Bronchial epithelial cell (primary cell): ENCODE measurements around the gene CLIC6. TPM values are rescaled to one million over a fixed set of nuclear protein-coding genes. Genes with fewer than 3 reads are reported as not detected.

ENCODE experiments used
- DNase-seq: peaks from one replicate; pipeline ENCODE4 v3.0.0-alpha.2; 2010; ENCODE audit warnings: low read depth
- FAIRE-seq: peaks from 2 replicates; lab custom pipeline; 2011; peaks lifted over from hg19 to GRCh38; lab: Jason Lieb, UNC
- H3K27me3 ChIP-seq: 2 replicates; pipeline ENCODE4 v1.5.1; 2011; ENCODE audit warnings: low read length; ENCODE audit not compliant: control insufficient read depth, insufficient read depth
- H3K36me3 ChIP-seq: 2 replicates; pipeline ENCODE4 v1.5.1; 2011; ENCODE audit warnings: low read length; ENCODE audit not compliant: control insufficient read depth, insufficient read depth
- H3K4me3 ChIP-seq: 2 replicates; pipeline ENCODE4 v1.5.1; 2011; ENCODE audit warnings: mild to moderate bottlenecking, low read depth, low read length, control low read depth
- CTCF ChIP-seq: IDR thresholded peaks from 2 replicates; pipeline ENCODE4 v1.5.1; 2011; ENCODE audit warnings: mild to moderate bottlenecking, moderate library complexity, low read length, control low read depth, inconsistent platforms; ENCODE audit not compliant: insufficient read depth, severe bottlenecking
- total RNA-seq: library from RNA; depleted of rRNA; stranded (reverse); fragments of >200 nt; gene quantifications from 2 replicates; pipeline ENCODE4 v1.2.1, GENCODE V29; 2014

The CLIC6 gene
- total RNA-seq, 1 donor from 2014 or later, result not detected

- DNase-seq, result no peak
- H3K36me3 ChIP-seq, result no peaks in the 10 kb centered on the region
- no peak for FAIRE-seq
- H3K4me3 ChIP-seq, result no peak overlapping the region
- TF ChIP-seq CTCF, result no peak
- H3K27me3 ChIP-seq, result peaks cover 2% of the 10 kb centered on the region
Observed at GRCh38 chr21:34639882-34640788, 28.7 kb upstream of the CLIC6 start.

- DNase-seq, result peak; percentile 68
- no peak overlapping the region for H3K4me3 ChIP-seq
- H3K27me3 ChIP-seq, result peaks cover 2% of the 10 kb centered on the region
- FAIRE-seq, result no peak
- H3K36me3 ChIP-seq, result no peaks in the 10 kb centered on the region
- TF ChIP-seq CTCF, result no peak
Observed at GRCh38 chr21:34640858-34641257, 27.9 kb upstream of the CLIC6 start.

- DNase-seq, result peak; percentile 49
- Histone ChIP-seq H3K36me3 (no peaks in the 10 kb centered on the region), H3K27me3 (no peaks in the 10 kb centered on the region), H3K4me3 (no peak overlapping the region)
- no peak for TF ChIP-seq CTCF
- no peak for FAIRE-seq
Observed at GRCh38 chr21:34642211-34643075, 26.4 kb upstream of the CLIC6 start.

GRCh38 chr21:34644825-34645224, 24.0 kb upstream of the CLIC6 start:
- no peak for TF ChIP-seq CTCF
- no peak overlapping the region for H3K4me3 ChIP-seq
- FAIRE-seq (no peak), DNase-seq (no peak)
- H3K27me3 ChIP-seq, result peaks cover 3% of the 10 kb centered on the region
- H3K36me3 ChIP-seq, result no peaks in the 10 kb centered on the region

GRCh38 chr21:34647555-34647954, 21.2 kb upstream of the CLIC6 start:
- FAIRE-seq (no peak), DNase-seq (no peak)
- peaks cover 5% of the 10 kb centered on the region for H3K27me3 ChIP-seq
- no peak for TF ChIP-seq CTCF
- no peaks in the 10 kb centered on the region for H3K36me3 ChIP-seq
- H3K4me3 ChIP-seq, result no peak overlapping the region
